Amniotic epithelial cell (primary cell): ENCODE results near the gene ADNP.
A peak's percentile ranks its signal among the peaks of the same experiment; 100 is the strongest.

Source experiments
- DNase-seq: peaks from one replicate; pipeline ENCODE4 v3.0.0-alpha.2; 2010; ENCODE audit warnings: low read depth

The ADNP gene

DNA sequence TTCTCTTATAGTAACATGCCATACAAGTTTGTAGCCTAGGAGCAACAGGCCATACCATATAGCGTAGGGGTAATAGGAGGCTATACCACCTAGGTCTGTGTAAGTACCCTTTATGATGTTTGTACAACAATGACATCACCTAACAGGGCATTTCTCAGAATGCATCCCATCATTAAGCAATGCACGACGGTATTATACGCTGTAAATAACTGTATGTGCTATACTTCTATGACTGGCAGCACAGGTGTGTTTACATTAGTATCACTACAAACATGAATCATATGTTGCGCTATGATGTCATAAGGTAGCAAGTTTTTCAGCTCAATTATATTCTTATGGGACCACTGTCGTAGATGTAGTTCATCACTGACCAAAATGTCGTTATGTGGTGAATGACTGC, 31.0 kb downstream of the ADNP start:
- no peak for DNase-seq

DNA sequence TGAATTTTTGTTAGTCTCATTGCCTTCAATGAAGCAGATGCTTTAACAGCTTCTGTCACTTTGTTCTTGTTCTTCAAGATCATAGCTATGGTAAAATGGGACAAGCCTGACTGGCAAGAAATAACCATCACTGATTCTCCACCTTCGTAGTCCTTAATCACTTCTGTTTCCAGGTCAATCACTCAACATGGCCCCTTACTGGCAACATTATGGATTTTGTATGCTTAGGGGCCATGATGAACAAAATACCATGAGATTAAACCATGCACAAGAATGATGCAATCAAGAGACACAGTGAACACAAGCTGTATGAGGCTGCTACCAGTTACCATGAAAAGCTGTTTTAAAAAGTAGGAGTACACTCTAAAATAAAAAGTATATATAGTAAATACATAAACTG, 32.8 kb downstream of the ADNP start:
- no peak for DNase-seq

DNA sequence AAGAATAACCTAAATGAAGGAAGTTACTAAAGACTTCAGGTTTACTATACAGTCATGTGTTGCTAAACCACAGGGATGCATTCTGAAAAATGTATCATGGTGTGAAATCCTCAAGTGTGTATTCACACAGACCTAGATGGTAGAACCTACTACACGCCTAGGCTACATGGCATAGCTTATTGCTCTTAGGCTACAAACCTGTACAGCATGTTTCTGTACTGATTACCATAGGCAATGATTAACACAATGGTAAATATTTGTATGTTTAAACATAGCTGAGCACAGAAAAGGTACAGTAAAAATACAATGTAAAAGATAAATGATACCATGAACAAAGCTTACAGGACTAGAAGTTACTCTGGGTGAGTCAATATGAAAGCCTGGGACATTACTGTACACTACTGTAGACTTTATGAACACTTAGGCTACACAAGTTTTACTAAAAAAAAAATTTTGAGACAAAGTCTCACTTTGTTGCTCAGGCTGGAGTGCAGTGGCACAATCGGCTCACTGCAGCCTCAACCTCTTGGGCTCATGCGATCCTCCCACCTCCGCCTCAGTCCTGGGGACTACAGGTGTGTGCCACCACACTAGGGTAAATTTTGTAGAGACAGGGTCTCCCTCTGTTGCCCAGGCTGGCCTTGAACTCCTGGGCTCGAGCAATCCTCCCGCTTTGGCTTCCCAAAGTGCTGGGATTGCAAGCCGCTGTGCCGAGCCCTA, 36.0 kb downstream of the ADNP start:
- peak; percentile 59 for DNase-seq

DNA sequence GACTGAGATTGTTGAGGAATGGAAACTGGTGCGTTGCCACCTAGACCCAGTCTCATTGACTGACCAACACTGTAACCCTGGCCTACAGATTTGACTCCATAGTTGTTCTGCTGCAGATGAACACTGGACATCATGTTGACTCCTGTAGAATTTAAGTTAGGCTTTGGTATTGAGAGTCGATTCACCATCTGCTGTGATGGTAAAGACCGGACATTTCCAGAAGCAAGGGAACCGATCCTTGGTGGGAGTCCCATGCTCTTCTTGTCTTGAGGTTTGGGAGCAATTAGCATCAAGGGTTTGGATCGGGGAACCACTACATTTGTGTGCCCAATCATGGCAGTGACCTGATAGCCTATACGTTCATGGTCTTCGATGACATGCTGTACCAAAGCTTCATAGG, 37.6 kb downstream of the ADNP start:
- DNase-seq = no peak

DNA sequence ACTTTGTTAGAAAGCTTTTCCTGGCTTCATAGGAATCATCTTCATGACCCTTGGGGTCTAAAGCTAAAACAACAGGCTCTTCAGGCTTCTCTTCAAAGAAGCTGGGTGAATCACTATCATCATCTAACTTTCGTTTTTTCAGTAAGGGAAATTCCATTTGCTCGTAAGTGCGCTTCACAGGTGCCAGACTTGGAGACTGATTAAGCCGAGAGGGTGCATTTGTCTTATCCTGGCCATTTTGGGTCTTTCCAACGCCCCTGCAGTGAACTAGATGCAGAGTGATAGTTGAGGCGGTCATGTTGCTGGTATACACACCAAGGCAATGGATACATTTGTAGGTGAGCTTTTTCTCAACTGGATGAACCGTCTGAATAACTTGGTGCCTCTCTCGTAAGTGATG, 38.8 kb downstream of the ADNP start:
- DNase-seq = no peak

DNA sequence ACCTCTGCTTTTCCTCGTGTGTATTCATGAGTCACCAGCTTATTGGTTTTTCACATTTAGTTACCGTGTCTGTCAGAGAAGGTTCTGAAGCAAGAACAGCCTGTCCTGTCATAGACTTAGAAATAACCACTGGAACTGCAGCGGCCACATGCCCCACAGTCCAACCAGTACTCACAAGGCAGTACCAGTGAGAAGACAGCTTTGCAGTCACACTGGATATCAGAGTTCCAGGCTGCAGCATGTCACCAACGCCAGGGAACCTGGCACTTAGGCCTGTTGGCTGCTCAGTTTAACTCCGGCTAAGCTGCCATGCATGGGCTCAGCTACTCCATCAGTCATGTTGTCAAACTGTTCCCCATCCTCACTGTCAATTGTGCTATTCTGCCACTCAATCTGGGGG, 40.1 kb downstream of the ADNP start:
- peak; percentile 86 for DNase-seq

DNA sequence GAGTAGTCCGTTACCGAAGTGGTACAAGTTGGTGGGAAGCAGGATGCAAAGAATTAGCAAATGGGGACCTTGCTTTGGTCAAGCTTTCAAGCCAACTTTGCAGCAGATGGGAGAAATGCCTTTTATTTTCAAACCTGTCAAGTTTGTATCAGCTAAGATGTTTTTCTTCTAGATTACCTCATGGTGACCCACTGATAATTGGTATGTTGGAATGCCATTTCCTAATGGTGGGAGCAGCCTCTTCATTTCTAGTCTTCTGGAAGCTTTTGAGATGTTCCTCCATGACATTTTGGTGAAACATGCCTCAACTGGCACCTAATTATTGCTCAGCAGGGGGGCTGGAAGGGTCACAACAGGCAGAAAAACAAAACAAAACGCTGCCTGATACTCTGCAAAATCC, 43.7 kb downstream of the ADNP start:
- DNase-seq = no peak

DNA sequence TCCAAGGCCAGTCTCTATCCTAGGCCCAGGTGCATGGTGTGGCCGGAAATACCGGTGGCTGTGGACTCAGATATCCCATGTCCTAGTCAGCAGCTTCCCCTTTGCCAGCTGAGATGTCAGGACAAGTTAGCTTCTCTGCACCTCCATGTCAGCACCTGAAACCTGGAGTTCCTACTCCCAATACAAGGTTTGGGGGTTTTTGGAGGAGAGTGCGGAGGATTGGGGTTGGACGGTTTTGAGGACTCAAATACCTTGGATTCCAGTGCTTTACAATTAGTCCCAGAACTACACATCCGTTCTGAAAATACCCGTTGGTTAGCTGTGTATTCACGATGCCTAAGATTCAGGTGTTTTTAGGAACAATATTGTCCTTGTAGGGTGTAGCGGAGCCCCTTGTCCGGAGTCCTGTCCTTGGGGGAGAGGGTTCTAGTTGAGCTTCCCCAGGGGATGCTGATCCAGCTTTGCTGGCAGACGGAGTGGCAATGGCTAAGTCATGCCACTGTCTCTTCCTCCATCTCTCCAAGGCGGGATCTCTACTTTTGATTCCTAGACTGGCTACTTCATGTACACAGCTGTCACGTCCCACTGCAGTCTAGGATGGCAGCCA, 45.0 kb downstream of the ADNP start:
- no peak for DNase-seq

DNA sequence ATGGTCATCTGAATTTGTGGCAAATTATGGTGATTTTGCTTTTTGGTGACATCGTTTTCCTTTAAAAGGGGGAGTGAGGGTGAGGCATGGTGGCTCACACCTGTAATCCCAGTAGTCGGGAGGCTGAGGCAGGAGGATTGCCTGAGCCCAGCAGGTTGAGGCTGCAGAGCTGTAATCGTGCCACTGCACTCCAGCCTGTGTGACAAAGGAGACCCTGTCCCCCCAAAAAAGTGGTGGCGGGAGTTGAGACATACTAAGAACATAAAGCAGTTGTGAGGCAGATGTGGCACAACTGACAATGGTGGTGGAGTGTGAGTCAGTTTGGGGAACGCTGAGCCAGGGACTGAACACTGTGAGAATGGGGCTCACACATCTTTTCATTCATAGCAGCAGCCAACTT, 45.5 kb downstream of the ADNP start:
- no peak for DNase-seq

DNA sequence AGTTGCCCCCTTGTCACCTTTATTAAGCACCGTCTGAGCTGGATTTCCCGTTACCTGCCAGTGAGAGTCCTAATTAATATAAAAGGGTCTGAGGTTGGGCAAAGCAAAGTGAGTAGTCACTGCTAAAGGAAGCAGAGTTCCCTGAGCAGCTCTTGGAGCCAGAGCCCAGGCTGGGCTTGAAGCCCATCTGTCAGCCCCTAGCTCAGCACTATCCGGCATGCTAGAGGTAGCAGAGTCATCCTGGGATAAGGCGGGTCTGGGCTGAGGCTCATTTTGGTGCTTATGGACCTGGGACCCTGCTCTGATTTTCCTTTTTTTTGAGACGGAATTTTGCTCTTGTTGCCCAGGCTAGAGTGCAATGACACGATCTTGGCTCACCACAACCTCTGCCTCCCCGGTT, 46.2 kb downstream of the ADNP start:
- DNase-seq = no peak

DNA sequence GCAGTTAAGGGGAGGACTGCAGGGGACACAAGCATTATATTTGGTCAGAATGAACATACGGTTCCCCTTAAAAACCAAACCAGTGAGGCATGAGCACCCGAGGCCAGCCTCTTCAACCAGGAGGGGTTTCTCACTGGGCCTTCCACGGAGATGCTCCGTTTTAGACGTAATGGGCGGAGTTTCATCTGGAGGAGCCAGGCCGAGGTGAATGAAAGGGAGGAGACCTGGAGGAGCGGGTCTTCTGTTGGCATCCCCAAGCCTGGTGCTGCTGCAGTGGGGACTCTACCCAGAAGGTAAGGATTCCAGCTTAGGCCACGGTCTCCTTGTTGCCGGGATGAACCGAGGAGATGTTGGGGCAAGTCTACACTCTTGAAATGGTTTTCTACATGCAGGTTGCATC, 47.4 kb downstream of the ADNP start:
- no peak for DNase-seq

DNA sequence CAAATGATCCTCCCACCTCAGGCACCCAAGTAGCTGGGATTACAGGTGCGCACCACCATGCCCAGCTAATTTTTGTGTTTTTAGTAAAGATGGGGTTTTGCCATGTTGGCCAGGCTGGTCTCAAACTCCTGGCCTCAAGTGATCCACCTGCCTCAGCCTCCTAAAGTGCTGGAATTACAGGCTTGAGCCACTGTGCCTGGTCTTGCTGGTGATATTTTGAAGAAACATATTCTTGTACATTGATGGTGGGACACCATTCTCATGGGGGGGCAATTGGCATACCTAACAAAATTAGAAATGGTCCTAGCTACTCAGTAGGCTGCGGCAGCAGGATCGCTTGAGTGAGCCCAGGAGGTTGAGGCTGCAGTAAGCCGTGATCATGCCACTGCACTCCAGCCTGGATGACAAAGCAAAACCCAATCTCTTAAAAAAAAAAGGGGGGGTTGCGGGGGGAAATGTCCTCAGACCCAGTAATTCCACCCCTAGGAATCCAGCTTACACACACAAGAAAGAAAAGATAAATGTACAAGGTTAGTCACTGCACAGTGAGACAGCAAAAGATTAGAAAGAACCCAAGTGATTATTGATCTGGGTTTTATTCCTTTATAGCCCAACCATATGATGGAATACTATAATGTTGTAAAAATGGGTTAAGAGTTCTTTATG, 49.3 kb downstream of the ADNP start:
- DNase-seq = peak; percentile 30

DNA sequence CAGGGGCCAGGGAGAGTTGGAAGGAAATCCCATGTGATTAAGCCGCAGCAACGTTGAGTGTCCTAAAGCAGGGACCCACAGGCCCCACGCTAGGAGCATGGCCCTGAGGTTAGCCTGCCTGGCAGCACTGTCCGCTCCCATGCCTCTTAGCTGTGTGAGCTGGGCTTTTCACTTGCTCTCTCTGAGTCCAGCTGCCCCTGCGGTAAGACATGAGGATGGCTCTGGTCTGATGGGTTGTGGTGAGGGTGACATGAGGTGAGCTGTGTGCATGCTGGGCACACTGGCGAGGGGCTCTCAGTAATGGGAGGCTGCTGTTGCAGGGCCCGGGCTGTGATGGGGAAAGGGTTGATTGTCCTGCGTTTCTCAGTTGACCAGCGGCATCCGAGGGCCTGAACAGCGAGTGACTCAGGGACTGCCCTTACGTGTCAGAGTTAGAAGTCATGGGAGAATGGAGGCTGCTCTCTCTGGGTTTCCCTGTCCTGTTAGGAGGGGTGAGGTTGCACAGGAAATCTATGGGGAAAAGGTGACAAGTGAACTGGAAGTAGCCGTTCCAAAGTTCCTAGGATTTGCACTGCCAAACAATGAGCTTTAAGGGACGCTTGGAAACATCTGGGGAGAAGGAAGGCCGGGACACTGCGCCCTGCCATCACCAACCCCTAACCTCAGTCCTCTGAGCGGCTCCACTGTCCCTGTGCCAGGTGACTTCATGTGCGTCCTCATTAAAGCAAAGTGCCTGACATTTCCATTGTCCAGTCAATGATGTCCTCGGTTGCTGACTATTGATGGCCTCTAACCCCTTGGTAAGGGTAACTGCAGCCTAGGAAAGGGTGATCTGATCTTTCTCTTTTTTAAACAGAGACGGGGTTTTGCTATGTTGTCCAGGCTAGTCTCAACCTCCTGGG, 51.3 kb downstream of the ADNP start:
- no peak for DNase-seq

DNA sequence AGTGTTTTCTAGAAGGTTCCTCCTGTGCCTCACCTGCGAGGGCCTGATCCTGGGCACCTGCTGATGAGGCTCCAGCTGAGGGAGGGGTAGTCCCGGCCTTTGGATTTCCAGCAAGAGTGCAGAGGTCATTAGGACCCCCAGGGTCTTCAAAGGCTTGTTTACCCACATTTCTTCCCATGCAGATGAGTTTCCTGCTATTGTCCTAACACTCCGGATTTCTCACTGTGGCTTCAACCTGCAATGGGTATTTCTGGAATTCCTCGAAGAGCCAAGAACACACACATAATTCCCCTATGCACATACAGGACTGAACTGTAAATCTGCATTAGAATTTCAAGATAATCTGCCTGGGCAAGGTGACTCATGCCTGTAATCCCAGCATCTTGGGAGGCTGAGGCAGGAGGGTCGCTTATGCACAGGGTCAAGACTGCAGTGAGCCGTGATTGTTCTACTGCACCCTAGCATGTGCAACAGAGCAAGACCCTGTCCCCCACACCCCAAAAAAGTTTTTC, 53.9 kb downstream of the ADNP start:
- no peak for DNase-seq

DNA sequence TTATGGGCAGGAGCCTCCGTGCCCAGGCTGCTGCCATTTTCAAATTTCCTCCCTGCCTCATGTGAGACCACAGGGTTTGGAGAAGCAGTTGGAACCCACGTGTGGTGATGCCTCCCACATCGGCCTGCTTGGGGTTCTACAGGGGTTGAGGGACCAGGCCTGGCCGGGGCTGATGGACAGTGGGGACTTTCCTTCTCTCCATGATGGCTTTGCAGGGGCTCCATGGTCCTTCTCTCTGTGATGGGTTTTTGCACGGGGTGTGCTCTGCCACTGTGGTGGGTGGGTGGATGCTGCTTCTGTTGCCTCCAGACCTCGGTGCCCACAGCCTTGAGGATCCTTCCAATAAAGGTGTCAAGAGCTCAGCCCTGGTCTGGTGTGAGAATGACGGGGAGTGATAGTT, 54.4 kb downstream of the ADNP start:
- DNase-seq = no peak

DNA sequence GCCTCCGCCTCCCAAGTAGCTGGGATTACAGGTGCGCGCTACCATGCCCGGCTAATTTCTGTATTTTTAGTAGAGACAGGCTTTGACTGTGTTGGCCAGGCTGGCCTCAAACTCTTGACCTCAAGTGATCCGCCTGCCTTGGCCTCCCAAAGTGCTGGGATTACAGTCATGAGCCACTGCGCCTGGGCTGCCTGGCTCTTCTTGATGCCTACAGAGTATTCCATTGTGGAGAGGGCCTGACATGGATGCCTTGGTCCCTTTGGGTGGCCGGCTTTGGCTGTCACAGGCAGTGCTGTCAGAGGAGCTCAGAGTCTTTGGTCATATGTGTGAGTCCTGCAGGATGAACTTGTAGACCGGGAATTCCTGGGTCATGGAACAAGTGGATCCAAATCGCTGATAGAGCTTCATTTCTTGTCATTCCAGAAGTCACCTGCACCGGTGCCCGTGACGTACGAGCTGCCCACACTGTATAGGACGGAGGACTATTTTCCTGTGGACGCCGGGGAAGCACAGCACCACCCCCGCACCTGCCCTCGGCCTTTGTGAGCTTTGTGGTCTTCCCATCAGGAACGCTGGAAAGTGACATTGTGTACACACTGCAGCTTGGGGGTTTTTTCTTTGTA, 55.1 kb downstream of the ADNP start:
- no peak for DNase-seq

DNA sequence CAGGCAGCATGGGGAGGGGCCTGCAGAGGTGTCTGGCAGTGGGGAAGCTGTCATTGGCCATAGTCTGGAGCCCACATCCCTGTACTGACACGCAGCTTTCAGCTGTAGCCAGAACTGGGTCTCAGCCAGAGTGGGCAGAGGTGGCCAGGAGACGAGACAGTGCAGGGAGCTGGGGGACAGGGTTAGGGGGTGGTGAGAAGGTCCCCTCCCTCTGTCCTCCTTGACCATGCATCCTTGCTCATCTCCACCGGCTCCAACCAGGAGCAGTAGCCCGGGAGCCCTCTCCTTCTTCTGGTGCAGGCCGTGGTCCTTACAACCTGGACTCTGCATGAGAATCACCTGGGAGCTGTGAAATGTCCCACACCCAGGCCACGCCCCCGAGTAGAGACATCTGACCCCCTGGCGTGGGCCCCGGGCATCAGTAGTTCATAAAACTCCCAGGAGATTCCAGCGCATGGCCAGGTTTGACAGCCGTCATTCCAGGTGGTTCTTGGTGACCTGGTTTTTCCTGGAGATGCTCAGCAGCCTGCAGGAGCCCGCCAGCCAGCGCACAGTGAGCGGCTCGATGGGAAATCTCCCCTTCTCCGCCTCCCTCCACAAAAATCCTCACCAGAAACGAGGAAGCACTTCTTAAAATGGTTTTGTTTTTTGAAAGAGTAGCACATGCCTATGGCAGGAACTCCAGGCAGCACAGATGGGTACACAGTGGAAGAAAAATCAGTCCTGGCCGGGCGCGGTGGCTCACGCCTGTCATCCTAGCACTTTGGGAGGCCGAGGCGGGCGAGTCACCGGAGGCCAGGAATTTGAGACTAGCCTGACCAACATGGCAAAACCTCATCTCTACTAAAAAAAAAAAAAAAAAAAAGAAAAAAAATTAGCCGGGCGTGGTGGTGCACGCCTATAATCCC, 56.2 kb downstream of the ADNP start:
- DNase-seq = no peak

DNA sequence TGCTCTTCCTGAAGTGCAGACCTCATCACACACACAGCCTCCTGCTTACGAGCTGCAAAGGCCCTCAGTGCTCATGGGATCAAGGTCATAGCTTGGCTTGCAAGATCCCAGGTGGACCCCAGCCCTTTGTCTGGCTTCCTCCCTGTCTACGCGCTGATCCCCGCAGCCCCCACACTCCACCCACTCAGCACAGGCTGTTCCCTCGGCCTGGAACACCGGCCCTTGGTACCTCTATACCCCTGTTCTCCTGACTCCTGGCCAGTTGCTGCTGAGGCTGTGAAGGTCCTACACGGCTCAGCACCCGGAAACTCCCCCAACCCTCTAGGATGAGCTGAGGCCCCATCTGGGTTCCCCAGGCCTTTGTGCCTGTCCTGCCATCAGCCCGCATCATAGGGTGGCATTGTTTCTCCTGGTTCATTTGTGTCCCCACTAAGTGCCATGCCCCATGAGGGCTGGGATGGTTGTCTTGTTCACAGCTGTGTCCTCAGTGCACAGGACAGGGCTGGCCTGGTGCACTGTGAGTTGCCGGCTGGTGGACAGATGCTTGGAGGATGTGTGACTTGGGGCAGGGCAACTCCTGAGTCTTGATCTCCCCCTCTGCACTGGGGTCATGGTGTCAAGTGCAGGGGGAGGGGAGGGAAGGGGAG, 57.0 kb downstream of the ADNP start:
- no peak for DNase-seq

DNA sequence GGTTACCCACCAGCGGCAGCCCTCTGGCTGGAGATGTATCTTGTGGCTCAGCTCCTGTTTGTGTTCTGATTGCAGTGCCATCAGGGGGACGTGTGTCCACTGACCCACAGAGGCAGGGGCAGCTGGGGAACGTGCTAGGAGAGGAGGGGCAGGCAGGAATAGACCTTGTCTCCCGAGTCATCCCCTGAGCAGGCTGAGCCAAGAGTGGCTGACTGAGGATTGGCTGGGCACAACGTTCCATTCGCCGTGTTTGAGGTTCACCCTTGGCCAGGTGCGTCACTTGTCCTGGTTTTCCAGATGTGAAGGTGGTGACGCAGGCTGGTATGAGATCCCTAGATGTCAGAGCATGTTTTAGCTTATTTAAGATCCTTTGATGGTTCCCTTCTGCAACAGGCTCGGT, 57.7 kb downstream of the ADNP start:
- no peak for DNase-seq
